MM.1S (cell line): ENCODE data around the gene TGFA.

Source experiments
- EZH2 ChIP-seq: fragments of 300-600 bp; sonication (generic); optimal IDR thresholded peaks from 2 replicates; pipeline ENCODE3; 2017; ENCODE audit warnings: low read depth, mild to moderate bottlenecking, antibody characterized with exemption, low read length, mixed read lengths
- TF ChIP-seq, protein P1 (sequence below): fragments of 300-600 bp; sonication (generic); IDR thresholded peaks from 2 replicates; pipeline ENCODE4 v1.5.1; 2016; ENCODE audit warnings: antibody characterized with exemption, low read length, mixed read lengths

DNA sequence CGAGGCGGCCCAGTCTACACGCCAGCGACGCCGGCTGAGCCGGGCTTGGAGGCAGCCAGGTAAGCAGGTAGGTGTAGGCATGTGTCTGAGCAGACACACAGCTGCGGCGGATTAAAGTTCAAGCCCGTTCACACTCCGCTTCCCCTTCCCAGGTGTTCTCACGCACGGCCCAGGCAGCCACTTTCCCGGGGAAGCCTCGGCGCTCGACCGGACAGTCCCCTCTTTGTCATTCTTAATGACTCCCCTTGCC is 367 bp downstream of the TGFA start:
- TF ChIP-seq EZH2 = no peak
- TF ChIP-seq, protein P1, sequence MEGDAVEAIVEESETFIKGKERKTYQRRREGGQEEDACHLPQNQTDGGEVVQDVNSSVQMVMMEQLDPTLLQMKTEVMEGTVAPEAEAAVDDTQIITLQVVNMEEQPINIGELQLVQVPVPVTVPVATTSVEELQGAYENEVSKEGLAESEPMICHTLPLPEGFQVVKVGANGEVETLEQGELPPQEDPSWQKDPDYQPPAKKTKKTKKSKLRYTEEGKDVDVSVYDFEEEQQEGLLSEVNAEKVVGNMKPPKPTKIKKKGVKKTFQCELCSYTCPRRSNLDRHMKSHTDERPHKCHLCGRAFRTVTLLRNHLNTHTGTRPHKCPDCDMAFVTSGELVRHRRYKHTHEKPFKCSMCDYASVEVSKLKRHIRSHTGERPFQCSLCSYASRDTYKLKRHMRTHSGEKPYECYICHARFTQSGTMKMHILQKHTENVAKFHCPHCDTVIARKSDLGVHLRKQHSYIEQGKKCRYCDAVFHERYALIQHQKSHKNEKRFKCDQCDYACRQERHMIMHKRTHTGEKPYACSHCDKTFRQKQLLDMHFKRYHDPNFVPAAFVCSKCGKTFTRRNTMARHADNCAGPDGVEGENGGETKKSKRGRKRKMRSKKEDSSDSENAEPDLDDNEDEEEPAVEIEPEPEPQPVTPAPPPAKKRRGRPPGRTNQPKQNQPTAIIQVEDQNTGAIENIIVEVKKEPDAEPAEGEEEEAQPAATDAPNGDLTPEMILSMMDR = no peak
